ENCODE measurements around the gene GPSM1. TPM values are rescaled to one million over a fixed set of nuclear protein-coding genes. Genes with fewer than 3 reads are reported as not detected.

The GPSM1 gene
- total and polyA plus RNA-seq, 2 donors (not counting 1 experiment from before 2014, with no cell fraction given): 2.4 to 6.3 TPM

- Histone ChIP-seq H3K4me1 (ENCODE audit: control insufficient read depth in 2 of 2, insufficient read depth in 2 of 2, low read length in 2 of 2) (peaks cover 20 to 32% of the 10 kb centered on the region in 2 donors), H3K27ac (ENCODE audit: low read length in 2 of 2) (no peak overlapping the region), H3K36me3 (replicated peaks in 1 of 2; ENCODE audit: control extremely low read depth in 1 of 2, control insufficient read depth in 1 of 2, extremely low read depth in 1 of 2, insufficient read depth in 2 of 2, low read length in 1 of 2) (no peaks in the 10 kb centered on the region), H3K27me3 (replicated peaks in 1 of 4; ENCODE audit: control extremely low read depth in 1 of 4, control insufficient read depth in 3 of 4, insufficient read depth in 4 of 4, low read length in 3 of 4) (peaks cover 0 to 22% (median 8%) of the 10 kb centered on the region in 4 experiments), H4K20me1 (ENCODE audit: control insufficient read depth, insufficient read depth, low read length, poor library complexity, severe bottlenecking) (no peaks in the 10 kb centered on the region), H3K79me2 (ENCODE audit: control insufficient read depth, insufficient read depth, low read length) (no peaks in the 10 kb centered on the region), H3K4me2 (replicated peaks; ENCODE audit: low read depth, low read length, poor library complexity, severe bottlenecking) (no peak overlapping the region), H3K9ac (ENCODE audit: low read length) (no peak overlapping the region), H3K9me3 (ENCODE audit: control extremely low read depth in 1 of 3, control insufficient read depth in 2 of 3, insufficient read depth in 1 of 3, low read length in 2 of 3) (no peaks in the 10 kb centered on the region), H2AFZ (ENCODE audit: insufficient read depth, low read depth, low read length, poor library complexity, severe bottlenecking) (no peak overlapping the region), H3K4me3 (ENCODE audit: control extremely low read depth in 1 of 5, extremely low read depth in 1 of 5, insufficient read depth in 1 of 5, low read depth in 2 of 5, low read length in 4 of 5) (no peak overlapping the region)
- H3K27me3 Mint-ChIP-seq: peaks cover 4% of the 10 kb centered on the region
- H3K9me3 Mint-ChIP-seq (ENCODE audit: insufficient read depth): no peaks in the 10 kb centered on the region
- ChIA-PET CTCF (interaction anchor here (1.3 kb wide), 1 partner anchor 40 kb away, joined by 3 read pairs; no protein-coding TSS in a partner anchor), POLR2A (interaction anchor here (1.5 kb wide), 1 partner anchor 11 kb away, joined by 5 read pairs; no protein-coding TSS in a partner anchor)
- WGBS (ENCODE audit: insufficient coverage): 41% methylated on average over 17 of the region's 17 CpGs
- H3K27ac Mint-ChIP-seq: no peak overlapping the region
- DNase-seq (no peak), ATAC-seq (ENCODE audit: low read depth) (no peak)
- H3K4me1 Mint-ChIP-seq: peaks cover 4% of the 10 kb centered on the region
- H3K4me3 Mint-ChIP-seq: no peak overlapping the region
- intact Hi-C loops (cut with micrococcal nuclease): no loop called here
- no peak for TF ChIP-seq CTCF (IDR thresholded peaks at IDR 0.05)
- no peak for TF ChIP-seq EZH2 (IDR thresholded peaks at IDR 0.05; ENCODE audit: borderline replicate concordance, insufficient read depth, low read depth, low read length, poor library complexity, severe bottlenecking)
These were observed 4.0 kb upstream of the GPSM1 start for GRCh38 chr9:136323371-136323789.

- Histone ChIP-seq H3K27me3 (replicated peaks in 1 of 4; ENCODE audit: control extremely low read depth in 1 of 4, control insufficient read depth in 3 of 4, insufficient read depth in 4 of 4, low read length in 3 of 4) (peaks cover 0 to 27% (median 10%) of the 10 kb centered on the region in 4 experiments), H3K27ac (ENCODE audit: low read length in 2 of 2) (no peak overlapping the region), H2AFZ (ENCODE audit: insufficient read depth, low read depth, low read length, poor library complexity, severe bottlenecking) (no peak overlapping the region), H3K9me3 (ENCODE audit: control extremely low read depth in 1 of 3, control insufficient read depth in 2 of 3, insufficient read depth in 1 of 3, low read length in 2 of 3) (no peaks in the 10 kb centered on the region), H3K4me1 (ENCODE audit: control insufficient read depth in 2 of 2, insufficient read depth in 2 of 2, low read length in 2 of 2) (peaks cover 22 to 31% of the 10 kb centered on the region in 2 donors), H3K36me3 (replicated peaks in 1 of 2; ENCODE audit: control extremely low read depth in 1 of 2, control insufficient read depth in 1 of 2, extremely low read depth in 1 of 2, insufficient read depth in 2 of 2, low read length in 1 of 2) (no peaks in the 10 kb centered on the region), H4K20me1 (ENCODE audit: control insufficient read depth, insufficient read depth, low read length, poor library complexity, severe bottlenecking) (no peaks in the 10 kb centered on the region), H3K4me2 (replicated peaks; ENCODE audit: low read depth, low read length, poor library complexity, severe bottlenecking) (no peak overlapping the region), H3K79me2 (ENCODE audit: control insufficient read depth, insufficient read depth, low read length) (no peaks in the 10 kb centered on the region), H3K9ac (ENCODE audit: low read length) (no peak overlapping the region), H3K4me3 (ENCODE audit: control extremely low read depth in 1 of 5, extremely low read depth in 1 of 5, insufficient read depth in 1 of 5, low read depth in 2 of 5, low read length in 4 of 5) (no peak overlapping the region)
- H3K4me3 Mint-ChIP-seq: no peak overlapping the region
- H3K27ac Mint-ChIP-seq: no peak overlapping the region
- CTCF ChIA-PET: interaction anchor here (1.0 to 1.3 kb wide), 2 partner anchors 12 to 38 kb away, joined by 3 read pairs; no protein-coding TSS in a partner anchor
- peaks cover 7% of the 10 kb centered on the region for H3K4me1 Mint-ChIP-seq
- intact Hi-C loops (cut with micrococcal nuclease): no loop called here
- no peaks in the 10 kb centered on the region for H3K9me3 Mint-ChIP-seq (ENCODE audit: insufficient read depth)
- DNase-seq: no peak
- TF ChIP-seq EZH2 (IDR thresholded peaks at IDR 0.05; ENCODE audit: borderline replicate concordance, insufficient read depth, low read depth, low read length, poor library complexity, severe bottlenecking) (no peak), CTCF (IDR thresholded peaks at IDR 0.05) (no peak)
- POLR2A ChIA-PET: no interaction called here
- 90% methylated on average over 19 of the region's 24 CpGs for WGBS (ENCODE audit: insufficient coverage)
- H3K27me3 Mint-ChIP-seq: peaks cover 8% of the 10 kb centered on the region
- no peak for ATAC-seq (ENCODE audit: low read depth)
These were observed 2.6 kb upstream of the GPSM1 start for GRCh38 chr9:136324501-136325300.

All from B cell (primary cell).